ENCODE results near the gene SLC34A3.

DNA sequence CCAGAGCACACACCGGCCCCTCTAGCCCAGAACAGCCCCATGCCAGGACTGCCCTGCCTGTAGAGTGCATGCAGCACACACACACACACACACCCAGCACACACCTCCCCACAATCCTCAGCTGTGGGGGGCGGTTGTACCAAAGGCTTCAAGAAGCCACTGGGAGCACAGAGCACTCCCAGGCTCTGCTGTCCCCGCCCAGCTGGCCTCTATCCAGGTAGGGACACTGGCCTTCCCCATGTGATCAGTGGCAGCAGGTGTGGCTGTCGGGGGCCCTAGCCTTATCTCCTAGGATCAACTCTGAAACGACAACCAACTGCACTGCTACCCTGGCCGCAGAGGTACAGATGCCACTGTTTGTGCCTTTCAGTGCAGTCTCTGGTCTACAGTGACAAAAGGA is 44.3 kb upstream of the SLC34A3 start:
- TF ChIP-seq, protein P1, sequence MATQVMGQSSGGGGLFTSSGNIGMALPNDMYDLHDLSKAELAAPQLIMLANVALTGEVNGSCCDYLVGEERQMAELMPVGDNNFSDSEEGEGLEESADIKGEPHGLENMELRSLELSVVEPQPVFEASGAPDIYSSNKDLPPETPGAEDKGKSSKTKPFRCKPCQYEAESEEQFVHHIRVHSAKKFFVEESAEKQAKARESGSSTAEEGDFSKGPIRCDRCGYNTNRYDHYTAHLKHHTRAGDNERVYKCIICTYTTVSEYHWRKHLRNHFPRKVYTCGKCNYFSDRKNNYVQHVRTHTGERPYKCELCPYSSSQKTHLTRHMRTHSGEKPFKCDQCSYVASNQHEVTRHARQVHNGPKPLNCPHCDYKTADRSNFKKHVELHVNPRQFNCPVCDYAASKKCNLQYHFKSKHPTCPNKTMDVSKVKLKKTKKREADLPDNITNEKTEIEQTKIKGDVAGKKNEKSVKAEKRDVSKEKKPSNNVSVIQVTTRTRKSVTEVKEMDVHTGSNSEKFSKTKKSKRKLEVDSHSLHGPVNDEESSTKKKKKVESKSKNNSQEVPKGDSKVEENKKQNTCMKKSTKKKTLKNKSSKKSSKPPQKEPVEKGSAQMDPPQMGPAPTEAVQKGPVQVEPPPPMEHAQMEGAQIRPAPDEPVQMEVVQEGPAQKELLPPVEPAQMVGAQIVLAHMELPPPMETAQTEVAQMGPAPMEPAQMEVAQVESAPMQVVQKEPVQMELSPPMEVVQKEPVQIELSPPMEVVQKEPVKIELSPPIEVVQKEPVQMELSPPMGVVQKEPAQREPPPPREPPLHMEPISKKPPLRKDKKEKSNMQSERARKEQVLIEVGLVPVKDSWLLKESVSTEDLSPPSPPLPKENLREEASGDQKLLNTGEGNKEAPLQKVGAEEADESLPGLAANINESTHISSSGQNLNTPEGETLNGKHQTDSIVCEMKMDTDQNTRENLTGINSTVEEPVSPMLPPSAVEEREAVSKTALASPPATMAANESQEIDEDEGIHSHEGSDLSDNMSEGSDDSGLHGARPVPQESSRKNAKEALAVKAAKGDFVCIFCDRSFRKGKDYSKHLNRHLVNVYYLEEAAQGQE (IDR thresholded peaks at IDR 0.05; ENCODE audit: insufficient read depth in 1 of 2, low read depth in 2 of 2, low read length in 2 of 2), result no peak
- TF ChIP-seq POLR2AphosphoS5 (IDR thresholded peaks at IDR 0.05; ENCODE audit: low read depth, low read length), result no peak

All from PFSK-1 (cell line).